Measurements from ENCODE around the gene RUNX2.

The RUNX2 gene

GRCh38 chr6:45686841-45687569 is 358.9 kb downstream of the RUNX2 start:
- DNase-seq, result no peak

- no peak for DNase-seq
Observed at GRCh38 chr6:45687570-45687969, 359.4 kb downstream of the RUNX2 start.

- no peak for DNase-seq
Observed at GRCh38 chr6:45688180-45688579, 360.1 kb downstream of the RUNX2 start.

- no peak for DNase-seq
Observed at GRCh38 chr6:45689926-45690615, 361.9 kb downstream of the RUNX2 start.

DNA sequence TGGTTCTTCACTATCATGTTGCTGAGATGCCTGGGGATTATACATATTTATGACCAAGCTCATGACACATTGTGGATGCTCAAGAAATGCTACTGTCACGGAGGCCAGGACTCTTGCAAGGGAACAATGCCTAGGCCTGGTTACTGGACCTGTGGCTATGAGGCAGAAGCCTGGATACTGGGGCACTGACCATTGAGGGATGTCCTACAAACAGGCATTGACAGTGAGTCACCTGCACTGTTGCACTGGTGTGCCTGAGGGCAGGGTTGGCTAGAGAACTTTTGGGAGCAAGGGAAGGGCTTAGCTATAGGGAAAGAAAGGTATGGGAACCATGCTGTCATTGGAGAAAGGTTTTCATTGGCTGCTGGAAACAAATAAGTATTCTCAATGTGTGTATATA is 362.7 kb downstream of the RUNX2 start:
- no peak for DNase-seq

DNA sequence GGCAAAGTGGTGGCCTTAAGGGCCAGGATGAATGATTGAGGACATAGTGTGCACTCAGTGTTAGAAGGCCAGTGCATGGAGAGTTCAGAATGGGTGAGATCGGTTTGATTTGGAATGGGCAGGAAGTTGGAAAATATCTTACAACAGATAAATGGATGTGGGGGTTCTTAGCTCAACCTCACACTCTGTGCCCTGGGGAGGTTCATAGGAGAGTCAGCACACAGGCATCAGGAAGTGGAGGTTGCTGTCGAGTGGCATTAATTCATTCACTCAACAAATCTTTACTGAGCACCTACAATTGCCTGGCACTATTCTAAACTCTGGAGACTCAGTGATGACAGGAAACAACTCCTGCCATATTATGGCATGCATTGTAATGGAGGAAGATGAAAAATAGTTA is 363.3 kb downstream of the RUNX2 start:
- DNase-seq, result no peak

DNA sequence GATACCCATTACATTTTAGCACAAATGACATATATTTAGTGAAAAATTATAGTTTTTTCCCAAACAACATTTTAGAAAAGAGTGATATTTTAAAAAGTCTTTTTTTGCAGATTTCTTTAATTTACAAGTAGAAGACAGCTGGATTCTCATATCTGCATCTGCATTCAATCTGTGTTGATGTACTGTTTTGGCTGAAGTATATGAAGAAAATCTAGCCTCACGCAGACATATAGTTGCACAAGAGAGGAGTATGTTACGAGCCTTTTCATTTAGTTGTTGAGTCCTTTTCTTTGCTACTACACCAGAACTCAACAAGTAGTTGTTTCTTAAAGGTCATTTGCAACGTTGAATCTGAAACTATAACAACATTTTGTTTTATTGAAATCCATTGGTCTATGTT is 363.9 kb downstream of the RUNX2 start:
- DNase-seq, result no peak

DNA sequence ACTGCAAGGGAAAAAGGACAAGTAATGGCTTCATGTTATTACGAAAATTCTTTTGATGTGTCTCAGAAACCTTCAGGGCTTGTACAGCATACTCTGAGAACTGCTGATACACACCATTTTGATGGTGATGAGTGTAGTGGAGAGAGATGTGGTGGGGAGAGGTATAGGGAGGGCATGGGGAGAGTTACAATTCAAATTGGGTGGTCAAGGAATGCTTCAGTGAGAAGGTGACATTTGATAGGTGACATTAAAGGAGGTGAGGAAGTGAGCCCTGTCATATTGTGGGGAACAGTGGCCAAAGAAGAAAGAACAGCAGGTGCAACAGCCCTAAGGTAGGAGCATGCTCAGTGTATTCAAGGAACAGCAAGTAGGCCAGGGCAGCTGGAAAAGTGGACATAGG is 368.6 kb downstream of the RUNX2 start:
- DNase-seq, result no peak

DNA sequence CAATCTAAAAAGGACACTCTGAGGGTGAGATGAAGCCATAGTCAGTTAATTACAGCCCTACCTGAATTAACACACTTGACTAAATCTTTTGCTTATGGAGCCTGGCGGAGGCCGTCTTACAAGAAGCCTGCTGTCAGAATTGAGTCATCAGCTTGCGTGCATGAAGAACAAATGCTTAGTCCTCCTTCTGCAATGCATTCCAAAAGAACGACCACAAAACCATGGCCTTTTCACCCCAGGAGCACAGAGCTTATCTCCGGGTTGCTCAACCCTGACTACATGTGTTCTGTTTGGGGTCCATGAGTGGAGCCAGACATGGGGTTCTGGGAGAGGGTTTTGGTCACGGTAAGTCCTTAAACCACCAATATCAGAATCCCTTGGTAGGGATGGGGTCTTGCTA is 369.5 kb downstream of the RUNX2 start:
- no peak for DNase-seq

DNA sequence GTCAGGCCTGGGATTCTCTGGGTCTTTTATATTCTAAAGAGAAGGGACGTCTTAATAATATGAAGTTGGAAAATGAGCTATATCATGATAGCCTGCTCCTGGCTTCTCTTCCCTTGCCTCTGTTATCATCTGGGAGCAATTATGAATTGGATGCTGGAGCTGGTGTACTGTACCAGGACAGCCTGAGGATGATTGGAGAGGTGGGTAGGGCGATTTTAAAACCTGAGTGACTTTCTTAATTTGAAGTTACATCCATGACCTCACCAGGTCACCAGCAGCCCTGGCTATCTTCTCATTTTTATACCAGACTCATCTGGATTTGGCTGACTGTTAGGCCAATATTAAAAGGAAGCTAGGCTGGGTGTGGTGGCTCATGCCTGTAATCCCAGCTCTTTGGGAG is 369.9 kb downstream of the RUNX2 start:
- DNase-seq, result no peak

- no peak for DNase-seq
Observed at GRCh38 chr6:45699663-45700062, 371.5 kb downstream of the RUNX2 start.

GRCh38 chr6:45702849-45703739 is 375.0 kb downstream of the RUNX2 start:
- DNase-seq, result no peak

DNA sequence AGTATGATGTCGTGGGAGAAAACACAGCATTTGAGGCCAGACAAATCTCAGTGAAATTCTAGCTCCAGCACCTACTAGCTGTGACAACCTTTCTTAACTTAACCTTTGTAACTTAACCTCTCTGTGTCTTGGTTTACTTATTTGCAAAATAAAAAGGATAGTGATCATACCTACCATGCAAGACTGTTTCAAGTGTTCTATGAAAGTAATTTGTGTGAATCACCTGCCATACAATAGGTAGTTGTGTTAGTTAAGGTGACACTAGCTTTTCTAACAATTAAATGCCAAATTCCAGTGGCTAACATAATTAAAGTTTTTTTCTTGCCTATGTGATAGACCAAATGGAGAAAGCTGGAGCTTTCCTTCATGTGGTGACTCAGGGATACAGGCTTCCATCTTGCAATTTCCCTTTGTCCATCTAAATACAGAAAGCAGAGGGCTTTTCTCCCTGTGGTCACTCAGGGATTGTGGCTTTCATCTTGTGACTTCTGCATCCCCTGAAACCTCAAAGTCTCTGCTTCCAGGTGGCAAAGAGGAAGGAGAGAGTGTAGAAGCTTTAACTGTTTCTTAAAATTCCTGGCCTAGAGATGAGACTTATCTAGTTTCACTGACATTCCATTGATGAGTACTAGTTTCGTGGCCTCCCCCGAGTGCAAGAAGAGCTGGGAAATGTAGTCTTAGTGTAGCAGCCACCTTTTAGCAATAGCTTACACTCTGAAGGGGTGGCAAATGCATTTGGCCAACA is 376.1 kb downstream of the RUNX2 start:
- no peak for DNase-seq

DNA sequence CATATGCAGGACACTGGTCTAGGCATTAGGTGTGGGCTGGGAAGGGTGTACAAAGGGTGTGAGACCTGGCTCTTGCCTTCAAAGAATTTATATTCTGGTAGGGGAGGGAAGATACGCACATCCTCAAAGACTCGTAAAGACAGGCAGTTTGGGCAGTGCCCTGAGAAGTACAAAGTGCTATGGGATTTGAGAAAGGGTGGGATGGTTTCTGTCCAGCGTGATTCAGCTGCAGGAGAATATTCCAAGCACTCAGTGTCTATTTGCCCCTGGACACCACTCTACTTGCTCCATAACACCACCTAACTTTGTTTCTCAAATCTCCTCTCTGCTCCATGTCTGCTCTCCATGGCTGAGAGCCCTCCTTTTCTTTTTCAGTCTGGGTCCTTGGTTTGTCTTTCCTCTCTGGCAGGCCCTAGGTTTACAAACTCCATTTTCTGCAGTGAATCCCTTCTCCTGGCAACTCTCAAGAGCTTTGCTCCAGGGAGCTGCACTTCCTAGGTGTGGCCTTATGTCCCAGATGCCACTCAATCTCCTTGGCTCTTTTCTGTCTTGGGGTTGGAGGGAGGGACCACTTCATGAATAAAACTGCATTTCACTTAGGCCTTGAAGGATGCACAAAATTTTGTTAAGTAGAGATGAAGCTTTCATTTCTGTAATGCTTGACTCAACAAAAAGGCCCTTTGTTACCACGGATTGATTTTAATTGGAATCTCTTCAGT is 377.2 kb downstream of the RUNX2 start:
- DNase-seq, result no peak

DNA sequence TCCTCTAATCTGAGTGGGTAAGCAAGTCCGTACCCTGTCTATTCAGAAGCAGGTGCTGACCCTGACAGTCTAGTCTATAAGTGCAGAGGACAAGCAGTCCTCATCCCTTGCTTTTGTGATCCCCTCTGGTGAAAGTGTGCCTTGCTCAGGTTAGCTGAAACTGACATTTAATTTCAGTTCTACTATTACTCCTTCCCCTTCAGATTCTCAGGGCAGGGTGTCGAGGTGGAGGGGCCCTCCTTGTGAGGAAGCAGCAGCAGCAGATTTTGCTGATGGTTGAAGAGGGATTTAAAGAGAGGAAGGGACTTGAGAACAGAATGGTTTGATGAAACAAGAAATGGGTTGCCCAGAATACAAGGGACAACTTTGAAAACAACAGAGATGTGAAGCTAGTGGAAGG is 378.2 kb downstream of the RUNX2 start:
- DNase-seq, result peak; percentile 42

DNA sequence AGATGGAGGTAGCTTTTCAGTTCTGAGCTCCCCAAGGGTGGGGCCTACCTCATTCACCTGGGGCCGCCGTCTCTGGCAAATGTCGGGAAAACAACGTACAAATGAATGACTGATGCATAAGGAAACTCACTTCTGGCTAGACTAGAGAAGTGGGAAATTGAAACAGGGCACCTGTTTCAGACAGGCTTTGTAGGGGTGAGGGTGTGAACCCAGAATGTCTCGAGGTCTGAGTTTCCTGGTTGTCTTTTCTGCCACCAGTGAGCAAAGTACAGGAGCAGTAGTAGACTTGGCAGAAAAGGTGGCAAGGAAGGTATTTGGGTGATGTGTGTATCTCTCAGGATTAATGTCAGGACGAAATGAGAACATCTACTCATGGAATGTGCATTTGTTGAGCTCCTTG is 379.0 kb downstream of the RUNX2 start:
- DNase-seq, result peak; percentile 7

- DNase-seq, result peak; percentile 70
Observed at GRCh38 chr6:45709781-45710220, 381.7 kb downstream of the RUNX2 start.

DNA sequence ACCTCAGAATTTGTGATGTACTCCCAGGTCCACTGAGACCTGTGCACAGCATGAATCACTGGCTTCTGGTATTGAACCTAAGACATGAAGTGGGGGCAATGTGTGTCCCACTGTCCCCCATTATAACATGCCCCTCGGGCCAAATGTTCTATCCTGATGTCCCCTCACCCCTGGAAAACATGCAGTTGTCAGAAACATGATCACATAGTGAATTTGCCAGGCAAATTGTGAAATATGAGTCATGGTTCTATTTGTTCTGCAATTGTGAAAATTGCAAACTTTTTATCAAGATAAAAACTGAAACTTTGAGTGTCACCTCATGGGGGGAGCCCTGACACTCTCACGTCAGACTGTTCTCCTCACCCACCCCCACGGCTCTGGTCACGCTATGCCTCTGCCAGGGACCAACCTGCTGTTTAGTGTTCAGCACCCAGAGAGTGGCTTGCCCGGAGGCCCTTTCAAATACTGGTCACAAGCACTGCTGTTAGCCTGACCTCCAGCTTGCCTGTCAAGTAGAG is 382.2 kb downstream of the RUNX2 start:
- peak; percentile 95 for DNase-seq

DNA sequence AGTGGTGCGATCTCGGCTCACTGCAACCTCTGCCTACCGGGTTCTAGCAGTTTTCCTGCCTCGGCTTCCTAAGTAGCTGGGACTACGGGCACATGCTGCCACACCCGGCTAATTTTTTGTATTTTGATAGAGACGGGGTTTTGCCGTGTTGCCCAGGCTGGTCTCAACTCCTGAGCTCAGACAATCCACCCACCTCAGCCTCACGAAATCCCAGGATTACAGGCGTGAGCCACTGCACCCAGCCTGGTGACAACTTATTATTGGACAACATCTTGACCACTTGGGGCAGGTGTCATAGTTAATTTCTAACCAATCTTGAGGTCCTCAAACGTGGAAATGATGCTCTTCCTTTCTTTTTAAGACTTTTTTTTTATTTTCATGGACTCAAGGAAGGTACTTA is 383.9 kb downstream of the RUNX2 start:
- DNase-seq, result no peak

- DNase-seq, result no peak
Observed at GRCh38 chr6:45712786-45713185, 384.7 kb downstream of the RUNX2 start.

Measured in stimulated activated CD4-positive, alpha-beta T cell treated with anti-CD3 and anti-CD28 coated beads, Interleukin-4, amount 100 ng/mL, for 24 hours (primary cell).